ENCODE measurements around the gene FYB1.
"Not testable (repeated sequence)": the region's sequence is repeated elsewhere in the genome, so short reads cannot be mapped to it uniquely, and the experiment has no call there.

FYB1 gene

GRCh38 chr5:39219437-39219836 lies at the start of gene FYB1:
Gene FYB1 (minus strand): TSS chr5:39219563. CDS start chr5:39202960, 16,603 bp downstream.
- in situ Hi-C loops (cut with MboI; ENCODE audit: low sequenced_read_pairs): no loop called here

- in situ Hi-C loops (cut with MboI; ENCODE audit: low sequenced_read_pairs): no loop called here
Observed at GRCh38 chr5:39267186-39267585, 47.8 kb upstream of the FYB1 start.

- in situ Hi-C loops (cut with MboI; ENCODE audit: low sequenced_read_pairs): no loop called here
Observed at GRCh38 chr5:39266442-39266841, 47.1 kb upstream of the FYB1 start.

GRCh38 chr5:39264528-39264927 lies 45.2 kb upstream of the FYB1 start:
- in situ Hi-C loops (cut with MboI; ENCODE audit: low sequenced_read_pairs): no loop called here

- in situ Hi-C loops (cut with MboI; ENCODE audit: low sequenced_read_pairs): no loop called here
Observed at GRCh38 chr5:39262981-39263380, 43.6 kb upstream of the FYB1 start.

GRCh38 chr5:39260095-39260494 lies 40.7 kb upstream of the FYB1 start:
- in situ Hi-C loops (cut with MboI; ENCODE audit: low sequenced_read_pairs): no loop called here

- in situ Hi-C loops (cut with MboI; ENCODE audit: low sequenced_read_pairs): no loop called here
Observed at GRCh38 chr5:39257554-39257953, 38.2 kb upstream of the FYB1 start.

- in situ Hi-C loops (cut with MboI; ENCODE audit: low sequenced_read_pairs): no loop called here
Observed at GRCh38 chr5:39256477-39257235, 37.3 kb upstream of the FYB1 start.

- in situ Hi-C loops (cut with MboI; ENCODE audit: low sequenced_read_pairs): no loop called here
Observed at GRCh38 chr5:39255406-39255805, 36.0 kb upstream of the FYB1 start.

- in situ Hi-C loops (cut with MboI; ENCODE audit: low sequenced_read_pairs): no loop called here
Observed at GRCh38 chr5:39254671-39255070, 35.3 kb upstream of the FYB1 start.

- in situ Hi-C loops (cut with MboI; ENCODE audit: low sequenced_read_pairs): no loop called here
Observed at GRCh38 chr5:39253196-39253595, 33.8 kb upstream of the FYB1 start.

- in situ Hi-C loops (cut with MboI; ENCODE audit: low sequenced_read_pairs): no loop called here
Observed at GRCh38 chr5:39249564-39250274, 30.4 kb upstream of the FYB1 start.

GRCh38 chr5:39249069-39249468 lies 29.7 kb upstream of the FYB1 start:
- in situ Hi-C loops (cut with MboI; ENCODE audit: low sequenced_read_pairs): no loop called here

GRCh38 chr5:39240750-39241149 lies 21.4 kb upstream of the FYB1 start:
- in situ Hi-C loops (cut with MboI; ENCODE audit: low sequenced_read_pairs): no loop called here

GRCh38 chr5:39238366-39239105 lies 19.2 kb upstream of the FYB1 start:
- in situ Hi-C loops (cut with MboI; ENCODE audit: low sequenced_read_pairs): no loop called here

GRCh38 chr5:39236718-39237117 lies 17.4 kb upstream of the FYB1 start:
- in situ Hi-C loops (cut with MboI; ENCODE audit: low sequenced_read_pairs): no loop called here

GRCh38 chr5:39235648-39236047 lies 16.3 kb upstream of the FYB1 start:
- in situ Hi-C loops (cut with MboI; ENCODE audit: low sequenced_read_pairs): no loop called here

- in situ Hi-C loops (cut with MboI; ENCODE audit: low sequenced_read_pairs): not testable (repeated sequence)
Observed at GRCh38 chr5:39234494-39234893, 15.1 kb upstream of the FYB1 start.

GRCh38 chr5:39233783-39234182 lies 14.4 kb upstream of the FYB1 start:
- in situ Hi-C loops (cut with MboI; ENCODE audit: low sequenced_read_pairs): no loop called here

GRCh38 chr5:39231705-39232525 lies 12.6 kb upstream of the FYB1 start:
- in situ Hi-C loops (cut with MboI; ENCODE audit: low sequenced_read_pairs): no loop called here

GRCh38 chr5:39228596-39228995 lies 9.2 kb upstream of the FYB1 start:
- in situ Hi-C loops (cut with MboI; ENCODE audit: low sequenced_read_pairs): no loop called here

Measured in hTERT RPE-1 (cell line).